Keratinocyte (primary cell): Measurements from ENCODE around the gene SLC35B2.

Experiments
- CTCF ChIP-seq, 3 experiments: IDR thresholded peaks in 1 of 3; conservative IDR thresholded peaks in 1 of 3; optimal IDR thresholded peaks in 1 of 3; 2 replicates in 2 of 3; 3 replicates in 1 of 3; pipeline versions ENCODE3 to v1.5.1; 2011; ENCODE audit warnings: low read length in 3 of 3, mild to moderate bottlenecking in 3 of 3, moderate library complexity in 2 of 3, control low read depth in 1 of 3, inconsistent platforms in 1 of 3; ENCODE audit not compliant: insufficient read depth in 2 of 3; ENCODE audit errors: extremely low read depth in 1 of 3
- EZH2 ChIP-seq: IDR thresholded peaks from one replicate; pipeline ENCODE4 v1.6.1; 2012; ENCODE audit warnings: inconsistent platforms, mild to moderate bottlenecking, low read length, moderate library complexity

- TF ChIP-seq CTCF (optimal IDR thresholded peaks at IDR 0.05 in 1 of 3, IDR thresholded peaks at IDR 0.05 in 1 of 3, conservative IDR thresholded peaks at IDR 0.05 in 1 of 3; ENCODE audit: extremely low read depth in 1 of 3, insufficient read depth in 2 of 3, low read length in 3 of 3), result no peak
- no peak for TF ChIP-seq EZH2
Measured at GRCh38 chr6:44289726-44290260, 32.5 kb upstream of the SLC35B2 start.
